Measurements from ENCODE around the gene CAPN10.
"Not testable (repeated sequence)": the region's sequence is repeated elsewhere in the genome, so short reads cannot be mapped to it uniquely, and the experiment has no call there.

Gene CAPN10

GRCh38 chr2:240586198-240586918 is at the start of gene CAPN10:
Gene CAPN10, plus strand, starts transcription at chr2:240586734. Its CDS starts 178 bp downstream, at chr2:240586912.
- peak; percentile 43 for DNase-seq (ENCODE audit: low read depth)

- no peak for DNase-seq (ENCODE audit: low read depth)
Observed at GRCh38 chr2:240538031-240538780, 48.3 kb upstream of the CAPN10 start.

- DNase-seq (ENCODE audit: low read depth), result not testable (repeated sequence)
Observed at GRCh38 chr2:240539101-240539500, 47.4 kb upstream of the CAPN10 start.

- DNase-seq (ENCODE audit: low read depth), result no peak
Observed at GRCh38 chr2:240539906-240540305, 46.6 kb upstream of the CAPN10 start.

GRCh38 chr2:240551288-240551687 is 35.2 kb upstream of the CAPN10 start:
- DNase-seq (ENCODE audit: low read depth), result no peak

GRCh38 chr2:240551811-240552210 is 34.7 kb upstream of the CAPN10 start:
- no peak for DNase-seq (ENCODE audit: low read depth)

GRCh38 chr2:240553956-240554480 is 32.5 kb upstream of the CAPN10 start:
- DNase-seq (ENCODE audit: low read depth), result no peak

- DNase-seq (ENCODE audit: low read depth), result no peak
Observed at GRCh38 chr2:240554767-240555493, 31.6 kb upstream of the CAPN10 start.

- DNase-seq (ENCODE audit: low read depth), result no peak
Observed at GRCh38 chr2:240555541-240556250, 30.8 kb upstream of the CAPN10 start.

- no peak for DNase-seq (ENCODE audit: low read depth)
Observed at GRCh38 chr2:240556553-240557100, 29.9 kb upstream of the CAPN10 start.

- DNase-seq (ENCODE audit: low read depth), result no peak
Observed at GRCh38 chr2:240557101-240557751, 29.3 kb upstream of the CAPN10 start.

GRCh38 chr2:240557808-240558207 is 28.7 kb upstream of the CAPN10 start, which contains the start of gene ANKMY1:
Gene ANKMY1, minus strand, starts transcription at chr2:240557988. Its CDS starts 653 bp downstream, at chr2:240557335.
- no peak for DNase-seq (ENCODE audit: low read depth)

- no peak for DNase-seq (ENCODE audit: low read depth)
Observed at GRCh38 chr2:240558236-240558761, 28.2 kb upstream of the CAPN10 start.

GRCh38 chr2:240559286-240559685 is 27.2 kb upstream of the CAPN10 start:
- DNase-seq (ENCODE audit: low read depth), result no peak

- DNase-seq (ENCODE audit: low read depth), result no peak
Observed at GRCh38 chr2:240560084-240560479, 26.5 kb upstream of the CAPN10 start, which contains the start of gene DUSP28. Gene DUSP28, plus strand, starts transcription at chr2:240560357. Its CDS starts 328 bp downstream, at chr2:240560685.

GRCh38 chr2:240560480-240561324 is 25.8 kb upstream of the CAPN10 start:
- peak; percentile 71 for DNase-seq (ENCODE audit: low read depth)

GRCh38 chr2:240561325-240561971 is 25.1 kb upstream of the CAPN10 start:
- DNase-seq (ENCODE audit: low read depth), result no peak

- not testable (repeated sequence) for DNase-seq (ENCODE audit: low read depth)
Observed at GRCh38 chr2:240563231-240563630, 23.3 kb upstream of the CAPN10 start.

Data from HS-27A (cell line).